Coronary artery (tissue), 2 donors: Measurements from ENCODE around the gene C5AR2.
"Not testable (repeated sequence)": the region's sequence is repeated elsewhere in the genome, so short reads cannot be mapped to it uniquely, and the experiment has no call there.

ENCODE experiments used
- DNase-seq: peaks from one replicate; pipeline ENCODE4 v3.0.0-alpha.2; 2017; ENCODE audit warnings: low spot score
- H3K27ac ChIP-seq, 2 donors: fragments of 200-600 bp; sonication (generic); one replicate each; pipeline ENCODE4 v1.5.1; 2016 to 2019
- H3K4me3 ChIP-seq: fragments of 200-600 bp; sonication (generic); 2 replicates; pipeline ENCODE4 v1.5.1; 2016; ENCODE audit warnings: mild to moderate bottlenecking, moderate library complexity
- CTCF ChIP-seq: fragments of 200-600 bp; sonication (generic); IDR thresholded peaks from one replicate; pipeline ENCODE4 v1.5.1; 2019; ENCODE audit warnings: antibody characterized with exemption

Gene C5AR2

GRCh38 chr19:47323409-47323808 lies 8.6 kb upstream of the C5AR2 start:
- Histone ChIP-seq H3K4me3 (no peak overlapping the region), H3K27ac (peak overlapping the region in 1 of 2 donors; percentile 54)
- no peak for DNase-seq
- TF ChIP-seq CTCF: no peak

GRCh38 chr19:47323872-47324271 lies 8.1 kb upstream of the C5AR2 start:
- Histone ChIP-seq H3K27ac (peak overlapping the region in 1 of 2 donors; percentile 54), H3K4me3 (no peak overlapping the region)
- DNase-seq: no peak
- no peak for TF ChIP-seq CTCF

GRCh38 chr19:47324502-47324901 lies 7.5 kb upstream of the C5AR2 start:
- Histone ChIP-seq H3K27ac (peak overlapping the region in 1 of 2 donors; percentile 54), H3K4me3 (no peak overlapping the region)
- TF ChIP-seq CTCF: no peak
- no peak for DNase-seq

GRCh38 chr19:47330466-47330869 lies 1.5 kb upstream of the C5AR2 start:
- TF ChIP-seq CTCF: no peak
- Histone ChIP-seq H3K27ac (peak overlapping the region in 1 of 2 donors; percentile 69), H3K4me3 (no peak overlapping the region)
- DNase-seq: no peak

GRCh38 chr19:47331490-47331889 lies 485 bp upstream of the C5AR2 start:
- TF ChIP-seq CTCF: no peak
- no peak for DNase-seq
- Histone ChIP-seq H3K4me3 (no peak overlapping the region), H3K27ac (peak overlapping the region; percentile 17 to 69)

GRCh38 chr19:47336765-47337718 lies 5.1 kb downstream of the C5AR2 start:
- H3K27ac ChIP-seq: peak overlapping the region in 1 of 2 donors; percentile 56
- not testable (repeated sequence) for DNase-seq
- H3K4me3 ChIP-seq: peak overlapping the region; percentile 36

GRCh38 chr19:47339196-47339880 lies 7.4 kb downstream of the C5AR2 start:
- H3K27ac ChIP-seq: no peak overlapping the region
- no peak overlapping the region for H3K4me3 ChIP-seq
- no peak for TF ChIP-seq CTCF
- no peak for DNase-seq
